Hepatocyte (in vitro differentiated cells): ENCODE data around the gene MBOAT7.
"Not testable (repeated sequence)": the region's sequence is repeated elsewhere in the genome, so short reads cannot be mapped to it uniquely, and the experiment has no call there.

ENCODE experiments used
- CTCF ChIP-seq: fragments of 200-600 bp; sonication (generic); IDR thresholded peaks from 2 replicates; pipeline ENCODE4 v1.5.1; 2016; ENCODE audit warnings: antibody characterized with exemption, mild to moderate bottlenecking; ENCODE audit not compliant: poor library complexity
- EZH2 ChIP-seq: fragments of 200-600 bp; sonication (generic); IDR thresholded peaks from 2 replicates; pipeline ENCODE4 v1.6.1; 2016; ENCODE audit warnings: antibody characterized with exemption, mild to moderate bottlenecking, borderline replicate concordance

DNA sequence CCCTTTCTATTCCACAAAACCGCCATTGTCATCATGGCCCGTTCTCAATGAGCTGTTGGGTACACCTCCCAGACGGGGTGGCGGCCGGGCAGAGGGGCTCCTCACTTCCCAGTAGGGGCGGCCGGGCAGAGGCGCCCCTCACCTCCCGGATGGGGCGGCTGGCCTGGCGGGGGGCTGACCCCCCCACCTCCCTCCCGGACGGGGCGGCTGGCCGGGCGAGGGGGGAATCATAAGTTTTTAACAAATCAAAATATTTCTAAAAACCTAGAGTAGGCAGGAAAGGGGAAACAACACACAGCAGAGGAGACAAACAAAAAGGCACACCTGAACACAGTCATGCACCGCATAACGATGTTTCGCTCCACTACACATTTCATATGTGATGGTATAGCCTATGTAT, 25.4 kb upstream of the MBOAT7 start:
- TF ChIP-seq CTCF, EZH2: not testable (repeated sequence)
